K562 (cell line): Measurements from ENCODE around the gene KIF12.

Experiments
- NFRKB ChIP-seq: fragments of 450-650 bp; IDR thresholded peaks from 2 replicates; pipeline ENCODE4 v1.6.1; 2016; ENCODE audit warnings: low read depth
- SMAD3 ChIP-seq: fragments of 450-650 bp; formaldehyde crosslinking; conservative IDR thresholded peaks from 2 replicates; pipeline ENCODE4 v1.4.0; 2020; ENCODE audit warnings: mild to moderate bottlenecking
- SRF ChIP-seq, 2 experiments: fragments of 250-450, 450-650 bp in 1 of 2; sonication (Bioruptor Pico) in 1 of 2; sonication (generic) in 1 of 2; formaldehyde crosslinking; IDR thresholded peaks; 2 replicates each; pipeline versions ENCODE4 v1.5.0 to v1.5.1; 2020 to 2022; ENCODE audit warnings: mild to moderate bottlenecking in 1 of 2, missing genetic modification reagents in 1 of 2

DNA sequence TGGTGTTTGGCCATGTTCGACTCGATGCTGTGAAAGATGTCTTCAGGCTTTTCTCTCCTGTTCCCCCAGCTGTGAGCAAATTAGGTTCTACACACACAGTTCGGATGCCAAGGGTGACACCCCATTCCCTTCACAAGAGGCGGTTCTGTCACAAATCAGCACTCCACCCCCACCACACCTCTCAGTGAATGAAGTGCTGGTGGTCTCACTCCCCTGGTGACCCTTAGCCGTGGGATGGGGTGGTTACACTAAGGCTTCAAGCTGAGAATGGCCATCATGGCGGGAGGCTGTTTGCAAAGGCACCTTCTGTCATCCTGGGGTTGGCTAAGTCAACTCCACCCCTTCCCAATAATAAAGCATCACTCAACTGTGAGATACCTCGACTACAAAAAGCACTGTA lies 47.4 kb downstream of the KIF12 start:
- TF ChIP-seq NFRKB (no peak), SMAD3 (no peak), SRF (CRISPR knock-in tag; IDR thresholded peaks at IDR 0.05) (no peak)
